Astrocyte of the cerebellum (primary cell): Measurements from ENCODE around the gene CLTCL1.

Experiments
- DNase-seq: peaks from one replicate; pipeline ENCODE4 v3.0.0-alpha.2; 2011; ENCODE audit warnings: low read depth
- H3K4me3 ChIP-seq: 2 replicates; pipeline ENCODE4 v1.5.1; 2011; ENCODE audit warnings: mild to moderate bottlenecking, low read depth, low read length, moderate library complexity
- CTCF ChIP-seq: IDR thresholded peaks from 2 replicates; pipeline ENCODE4 v1.5.1; 2012; ENCODE audit warnings: low read length, low read depth, moderate library complexity, mild to moderate bottlenecking; ENCODE audit errors: missing control alignments
- in situ Hi-C: cut with HindIII; loops from 2 replicates; pipeline ENCODE4 v1.10.0; 2017; ENCODE audit warnings: low sequenced_read_pairs

The CLTCL1 gene

DNA sequence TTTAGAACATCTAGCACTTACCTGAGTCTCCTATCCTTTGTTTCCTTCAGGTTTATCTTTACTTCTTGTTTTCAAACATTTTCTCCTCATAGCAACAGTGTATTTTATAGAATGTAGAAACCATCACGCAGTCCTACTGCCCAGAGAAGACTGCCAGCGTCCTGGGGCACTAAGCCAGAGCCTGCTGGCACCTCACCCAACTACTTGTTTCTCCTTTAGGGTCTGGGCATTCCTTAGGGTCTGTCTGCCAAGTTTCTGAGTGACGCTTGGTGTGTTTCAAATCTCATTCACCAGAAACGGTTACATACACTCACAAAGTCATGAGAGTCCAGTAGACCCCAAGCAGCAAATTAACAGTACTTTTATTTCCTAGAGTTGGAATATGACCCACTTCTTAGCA is 63.3 kb downstream of the CLTCL1 start:
- no peak overlapping the region for H3K4me3 ChIP-seq
- no peak for DNase-seq
- TF ChIP-seq CTCF: no peak
- in situ Hi-C loops: no loop called here

- TF ChIP-seq CTCF: no peak
- in situ Hi-C loops: no loop called here
- DNase-seq: no peak
- H3K4me3 ChIP-seq: no peak overlapping the region
These were observed 65.1 kb downstream of the CLTCL1 start for GRCh38 chr22:19226428-19226827.

DNA sequence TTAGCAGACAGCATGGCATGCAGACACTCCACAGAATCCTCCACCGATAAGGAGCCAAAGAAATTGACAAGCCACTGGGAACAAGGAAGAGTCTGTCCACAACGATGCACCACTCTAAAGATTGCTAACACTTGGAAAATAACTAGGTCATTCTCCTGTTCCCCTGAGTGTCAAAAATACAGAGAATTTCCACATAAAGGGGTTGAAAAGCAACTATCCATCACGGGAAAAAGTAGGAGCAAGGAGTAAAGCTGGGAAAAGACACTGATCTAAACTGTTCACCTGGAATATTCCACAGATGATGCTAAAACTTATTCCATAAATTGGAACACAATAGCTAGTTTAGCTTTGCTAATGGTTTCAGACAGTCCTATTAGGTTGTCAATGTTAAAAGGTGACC is 66.0 kb downstream of the CLTCL1 start:
- H3K4me3 ChIP-seq: no peak overlapping the region
- in situ Hi-C loops: no loop called here
- no peak for TF ChIP-seq CTCF
- DNase-seq: no peak

DNA sequence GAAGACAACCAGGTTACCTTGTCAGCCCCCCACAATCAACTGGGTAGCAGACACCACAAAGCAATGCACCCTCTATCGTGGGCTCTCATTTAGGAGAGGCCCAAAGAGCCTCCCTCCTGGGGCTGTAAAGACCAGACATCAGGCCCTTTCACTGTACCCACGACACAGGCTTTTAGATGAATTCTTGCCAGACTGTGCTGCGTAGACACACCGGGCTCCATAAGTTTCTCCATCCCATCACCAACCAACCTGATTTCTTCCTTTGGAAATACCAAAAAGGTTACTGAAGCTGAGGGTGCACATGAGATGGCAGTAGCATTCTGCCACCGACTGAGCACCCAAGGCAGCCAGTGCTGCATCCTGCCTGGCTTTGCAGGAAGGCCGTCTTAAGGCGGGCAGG is 66.5 kb downstream of the CLTCL1 start:
- no peak for DNase-seq
- H3K4me3 ChIP-seq: no peak overlapping the region
- no peak for TF ChIP-seq CTCF
- in situ Hi-C loops: no loop called here

DNA sequence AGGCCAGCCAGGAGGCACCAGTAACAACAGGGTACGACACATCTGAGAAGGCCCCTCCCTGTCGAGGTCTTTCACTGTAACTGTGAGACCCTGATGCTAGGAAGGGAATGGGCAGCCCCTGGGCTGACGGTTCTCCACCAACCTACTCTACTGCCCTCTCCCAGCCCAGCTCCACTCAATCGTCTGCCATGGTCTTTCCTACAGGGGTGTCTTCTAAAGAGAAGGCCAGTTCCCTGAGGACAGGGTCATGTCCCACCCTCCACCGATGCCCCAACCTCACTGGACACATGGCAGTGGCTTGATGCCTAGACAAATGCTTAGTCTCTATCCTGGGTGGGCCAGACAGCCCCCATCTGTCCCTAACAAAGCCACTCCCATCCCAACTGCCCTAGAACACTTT is 67.0 kb downstream of the CLTCL1 start:
- in situ Hi-C loops: no loop called here

DNA sequence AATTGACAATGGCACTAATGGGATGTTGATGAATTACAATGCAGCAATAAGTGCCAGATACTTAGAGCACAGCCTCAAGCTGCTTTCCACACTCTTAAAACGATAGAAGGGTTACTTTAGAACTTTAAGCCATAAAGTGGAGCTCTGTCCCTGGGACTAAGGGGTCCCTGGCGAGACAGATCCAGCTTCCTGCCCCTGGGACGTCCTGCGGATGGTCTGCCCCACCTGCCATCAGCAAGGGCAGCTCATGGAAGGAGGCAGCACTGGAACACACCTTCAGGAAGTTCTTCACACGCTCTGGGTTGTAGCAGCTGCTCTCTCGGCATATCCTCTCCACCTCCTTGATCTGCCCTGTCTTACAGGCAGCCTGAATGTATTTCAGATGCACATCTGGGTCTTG is 67.9 kb downstream of the CLTCL1 start:
- in situ Hi-C loops: no loop called here
- DNase-seq: no peak
- no peak for TF ChIP-seq CTCF
- no peak overlapping the region for H3K4me3 ChIP-seq

More for the DNA sequence above, 67.0 kb downstream of the CLTCL1 start:
- no peak for DNase-seq
- H3K4me3 ChIP-seq: no peak overlapping the region
- no peak for TF ChIP-seq CTCF

GRCh38 chr22:19223110-19223509 is 68.4 kb downstream of the CLTCL1 start:
- no peak for DNase-seq
- H3K4me3 ChIP-seq: no peak overlapping the region
- in situ Hi-C loops: no loop called here
- no peak for TF ChIP-seq CTCF
